Islet precursor cell (in vitro differentiated cells): ENCODE results near the gene TMEM106C.

ENCODE experiments used
- DNase-seq: peaks from one replicate; pipeline ENCODE4 v3.0.0-alpha.2; 2018

Gene TMEM106C

GRCh38 chr12:47963340-47964040 is at the start of gene TMEM106C:
TMEM106C (plus strand) TSS chr12:47963596; CDS start chr12:47964237, 641 bp downstream.
- peak; percentile 98 for DNase-seq

GRCh38 chr12:47920913-47921312 is 42.5 kb upstream of the TMEM106C start:
- DNase-seq = peak; percentile 51

GRCh38 chr12:47921907-47922306 is 41.5 kb upstream of the TMEM106C start:
- no peak for DNase-seq

GRCh38 chr12:47927346-47927745 is 36.0 kb upstream of the TMEM106C start:
- peak; percentile 40 for DNase-seq

DNA sequence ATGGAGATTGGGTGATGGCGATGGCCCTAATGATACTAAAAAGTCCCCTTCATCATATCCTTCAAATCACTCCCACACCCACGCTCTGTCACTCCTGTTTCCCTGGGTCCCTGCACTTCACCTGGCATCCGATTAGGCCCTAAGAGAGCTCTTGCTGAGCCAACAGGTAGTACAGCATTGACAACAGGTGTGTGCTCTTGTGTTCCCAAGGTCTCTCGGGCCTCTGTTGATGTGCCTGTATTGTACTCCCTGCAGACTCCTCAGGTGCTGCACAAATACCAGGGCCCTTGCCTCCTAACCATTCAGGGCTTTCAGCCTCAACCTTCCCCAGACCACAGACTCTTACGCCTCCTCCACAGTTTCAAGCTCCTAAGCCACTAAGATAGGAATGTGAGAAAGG is 32.8 kb upstream of the TMEM106C start:
- peak; percentile 54 for DNase-seq

GRCh38 chr12:47931187-47931586 is 32.2 kb upstream of the TMEM106C start:
- peak; percentile 49 for DNase-seq

DNA sequence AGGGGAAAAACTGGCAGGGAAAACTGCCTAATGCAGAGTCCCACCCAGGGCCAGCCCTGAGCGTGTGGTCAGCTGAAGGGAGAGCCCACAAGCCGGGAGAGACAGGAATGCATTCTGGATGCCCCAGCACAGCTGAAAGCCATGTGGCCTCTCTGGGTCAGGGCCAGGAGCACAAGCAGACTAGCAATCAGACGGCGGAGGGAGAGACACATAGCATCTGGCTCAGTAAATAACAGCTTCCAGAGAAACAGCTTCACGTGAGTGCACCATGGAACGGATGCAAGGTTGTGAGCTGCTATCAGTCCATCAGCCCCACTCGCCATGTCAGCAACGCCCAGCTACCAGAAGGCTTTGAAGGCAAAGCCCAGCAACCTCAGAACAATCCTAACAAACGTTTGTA is 28.2 kb upstream of the TMEM106C start:
- DNase-seq = peak; percentile 87

- DNase-seq = no peak
Observed at GRCh38 chr12:47938093-47938492, 25.3 kb upstream of the TMEM106C start.

DNA sequence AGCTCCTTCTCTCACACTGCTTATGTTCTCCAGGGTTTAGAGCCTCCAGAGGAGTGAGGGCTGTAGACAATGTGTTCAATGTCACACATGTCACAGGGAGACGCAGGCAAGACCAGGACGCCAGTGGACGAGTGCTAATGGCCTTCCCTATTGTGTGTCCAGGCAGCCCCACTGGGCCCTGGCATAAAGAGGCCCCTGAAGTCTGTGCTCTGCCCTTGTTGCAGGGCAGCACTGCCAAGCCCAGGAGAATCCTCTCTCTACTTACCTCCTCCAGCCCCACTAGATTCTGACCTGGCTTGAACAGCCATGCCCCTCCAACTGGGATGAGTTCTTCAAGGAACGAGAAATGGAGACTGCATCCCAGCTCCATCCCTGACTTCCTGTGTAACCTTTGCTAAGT is 24.8 kb upstream of the TMEM106C start:
- DNase-seq = no peak

DNA sequence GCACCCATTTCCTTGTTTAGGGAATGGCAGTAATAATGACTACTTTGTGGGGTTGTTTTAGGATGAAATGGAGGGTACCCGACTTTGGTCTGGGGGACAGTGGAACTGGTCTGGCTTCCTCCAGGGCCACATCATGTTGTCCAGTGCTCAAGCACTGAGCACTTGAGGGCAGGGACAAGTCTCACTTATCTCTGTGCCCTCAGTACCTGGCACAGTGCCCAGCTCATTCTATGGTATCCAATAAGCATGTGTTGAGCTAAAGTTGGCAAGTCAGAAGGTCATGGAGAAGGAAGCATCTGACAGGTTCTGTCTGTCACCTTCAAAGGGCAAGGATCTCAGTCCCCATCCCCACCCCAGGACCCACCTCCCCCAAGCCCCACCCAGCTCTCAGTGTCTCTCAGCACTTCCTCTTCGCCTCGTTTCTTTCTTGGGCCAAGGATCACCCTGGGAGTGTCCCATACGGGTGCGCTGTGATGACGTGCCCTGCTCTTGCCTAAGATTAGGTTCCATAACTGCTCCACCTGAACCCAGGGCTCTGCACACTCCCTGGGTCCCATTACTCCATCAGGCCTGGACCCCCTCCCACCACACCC is 24.3 kb upstream of the TMEM106C start:
- peak; percentile 35 for DNase-seq

DNA sequence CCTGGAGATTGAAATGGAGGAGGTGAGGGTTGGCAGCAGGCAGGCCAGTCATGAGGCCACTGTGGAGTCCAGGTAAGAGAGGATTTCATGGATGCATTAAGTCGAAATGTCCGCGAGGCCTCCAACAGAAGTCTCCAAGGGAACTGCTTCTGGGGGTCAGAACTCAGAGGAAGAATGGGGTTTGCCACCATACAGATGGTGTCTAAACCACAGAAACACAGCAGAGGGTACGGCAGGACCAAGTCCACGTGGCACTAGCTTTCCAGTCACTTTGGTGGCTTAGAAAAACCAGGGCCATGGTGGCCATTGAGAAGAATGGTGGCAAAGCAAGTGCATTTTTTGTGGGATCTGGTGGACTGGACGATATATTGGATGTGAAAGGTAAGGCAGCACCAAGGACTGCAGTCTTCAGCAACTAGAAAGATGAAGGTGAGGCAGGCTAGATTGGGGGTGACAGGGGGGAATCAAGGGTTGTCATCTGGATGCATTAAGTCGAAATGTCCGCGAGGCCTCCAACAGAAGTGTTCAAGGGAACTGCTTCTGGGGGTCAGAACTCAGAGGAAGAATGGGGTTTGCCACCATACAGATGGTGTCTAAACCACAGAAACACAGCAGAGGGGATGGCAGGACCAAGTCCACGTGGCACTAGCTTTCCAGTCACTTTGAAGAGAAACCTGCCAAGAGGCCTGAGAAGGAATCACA is 22.5 kb upstream of the TMEM106C start:
- DNase-seq = no peak

- DNase-seq = no peak
Observed at GRCh38 chr12:47941475-47941780, 22.0 kb upstream of the TMEM106C start.

DNA sequence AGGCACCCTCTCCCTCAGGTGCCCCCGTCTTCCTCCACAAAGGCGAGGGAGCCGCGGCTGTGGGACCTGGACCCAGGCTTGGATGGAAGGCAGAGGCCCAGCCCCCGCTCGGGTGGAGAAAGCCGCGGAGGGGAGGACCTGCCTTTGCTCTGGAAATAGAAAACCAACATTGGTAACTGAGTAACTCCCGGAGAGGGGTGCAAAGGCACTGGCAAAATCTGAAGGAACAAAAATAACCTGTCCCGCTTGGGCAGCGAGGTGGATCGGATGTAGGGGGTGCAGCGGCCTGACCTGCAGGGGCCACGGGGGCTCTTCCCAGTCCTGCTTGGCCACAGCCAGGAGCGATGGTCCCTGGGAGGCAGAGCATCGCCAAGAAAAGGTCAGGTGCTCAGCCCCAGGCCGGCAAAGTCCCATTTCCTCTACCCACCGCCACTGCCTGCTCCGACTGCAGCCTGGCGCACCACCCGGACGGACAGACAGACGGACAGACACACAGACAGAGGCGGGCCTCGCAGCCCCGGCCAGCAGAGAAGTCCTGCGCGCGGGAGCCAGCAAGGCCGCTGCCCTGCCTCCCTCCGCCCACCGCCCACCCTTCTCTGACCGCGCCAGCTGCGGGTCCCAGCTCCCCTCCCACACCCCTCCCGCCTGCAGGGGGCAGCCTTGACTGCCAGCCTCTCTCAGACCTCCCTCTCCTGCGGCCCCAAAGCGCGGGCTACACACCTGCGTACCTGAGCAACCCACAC is 21.4 kb upstream of the TMEM106C start:
- DNase-seq = peak; percentile 75

- no peak for DNase-seq
Observed at GRCh38 chr12:47942614-47943225, 20.7 kb upstream of the TMEM106C start.

GRCh38 chr12:47943623-47944340 is 19.6 kb upstream of the TMEM106C start:
- no peak for DNase-seq

GRCh38 chr12:47944685-47945340 is 18.6 kb upstream of the TMEM106C start:
- no peak for DNase-seq

GRCh38 chr12:47945341-47945728 is 18.1 kb upstream of the TMEM106C start:
- DNase-seq = no peak

GRCh38 chr12:47946413-47947323 is 16.7 kb upstream of the TMEM106C start:
- DNase-seq = peak; percentile 68

DNA sequence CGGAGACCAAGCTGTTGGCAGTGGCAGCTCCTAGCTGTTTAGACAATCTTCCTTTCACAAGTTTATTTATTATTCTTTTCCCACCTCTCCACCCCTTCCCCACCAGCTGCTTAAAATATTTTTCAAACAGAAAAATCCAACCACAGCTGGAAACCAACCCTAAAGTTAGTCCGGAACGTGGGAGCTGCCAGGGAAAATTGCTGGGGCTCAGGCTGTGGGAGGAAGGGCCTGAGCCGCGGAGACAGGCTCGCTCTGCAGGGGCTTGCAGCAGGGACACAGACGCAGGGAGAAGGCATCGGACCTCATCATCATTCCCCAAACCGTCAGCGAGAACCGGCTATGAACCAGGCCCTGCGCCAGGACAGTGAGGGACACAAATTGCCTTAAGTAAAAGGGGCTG is 16.1 kb upstream of the TMEM106C start:
- no peak for DNase-seq

GRCh38 chr12:47949441-47950341 is 13.7 kb upstream of the TMEM106C start:
- peak; percentile 94 for DNase-seq
